ENCODE results near the gene ZBTB12. TPM values are rescaled to one million over a fixed set of nuclear protein-coding genes. Genes with fewer than 3 reads are reported as not detected.

The ZBTB12 gene
- total RNA-seq, 1 experiment from 2014 or later = 9.3 TPM

DNA sequence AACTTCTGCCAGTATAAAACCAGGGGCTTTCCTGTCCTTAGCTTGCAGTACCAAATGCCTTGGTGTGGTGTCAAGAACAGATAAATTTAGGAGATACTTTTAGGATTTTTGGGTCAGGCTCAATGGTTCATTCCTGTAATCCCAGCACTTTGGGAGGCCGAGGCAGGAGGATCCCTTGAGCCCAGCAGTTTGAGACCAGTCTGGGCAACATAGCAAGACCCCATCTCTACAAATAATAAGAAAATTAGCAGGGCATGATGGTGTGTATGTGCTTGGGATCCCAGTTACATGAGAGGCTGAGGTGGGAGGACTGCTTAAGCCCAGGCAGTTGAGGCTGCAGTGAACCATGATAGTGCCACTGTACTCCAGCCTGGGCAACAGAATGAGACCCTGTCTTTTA lies 3.2 kb upstream of the ZBTB12 start:
- Histone ChIP-seq H3K4me3 (no peak overlapping the region), H3K27me3 (no peaks in the 10 kb centered on the region), H3K9me3 (no peaks in the 10 kb centered on the region), H3K36me3 (no peaks in the 10 kb centered on the region)
- no peak for DNase-seq

DNA sequence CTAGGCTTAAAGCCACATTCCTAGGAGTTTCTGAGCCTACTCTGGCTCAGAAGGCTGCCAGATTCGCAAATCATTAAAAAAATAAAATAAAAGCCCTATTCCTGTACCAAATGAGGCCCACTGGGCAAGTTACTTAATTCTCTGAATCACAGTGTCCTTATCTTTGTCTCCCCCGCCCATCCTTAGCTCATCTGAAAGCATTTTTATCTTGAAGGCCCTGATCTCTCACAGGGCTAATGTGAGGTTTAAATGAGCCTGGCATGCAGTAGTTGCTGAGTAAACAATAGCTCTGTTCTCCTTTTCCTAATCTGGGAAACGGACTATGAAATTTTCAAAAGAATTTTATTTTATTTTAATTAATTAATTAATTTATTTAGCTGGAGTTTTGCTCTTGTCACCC lies 2.1 kb upstream of the ZBTB12 start:
- no peak overlapping the region for H3K4me3 ChIP-seq
- no peak for DNase-seq

DNA sequence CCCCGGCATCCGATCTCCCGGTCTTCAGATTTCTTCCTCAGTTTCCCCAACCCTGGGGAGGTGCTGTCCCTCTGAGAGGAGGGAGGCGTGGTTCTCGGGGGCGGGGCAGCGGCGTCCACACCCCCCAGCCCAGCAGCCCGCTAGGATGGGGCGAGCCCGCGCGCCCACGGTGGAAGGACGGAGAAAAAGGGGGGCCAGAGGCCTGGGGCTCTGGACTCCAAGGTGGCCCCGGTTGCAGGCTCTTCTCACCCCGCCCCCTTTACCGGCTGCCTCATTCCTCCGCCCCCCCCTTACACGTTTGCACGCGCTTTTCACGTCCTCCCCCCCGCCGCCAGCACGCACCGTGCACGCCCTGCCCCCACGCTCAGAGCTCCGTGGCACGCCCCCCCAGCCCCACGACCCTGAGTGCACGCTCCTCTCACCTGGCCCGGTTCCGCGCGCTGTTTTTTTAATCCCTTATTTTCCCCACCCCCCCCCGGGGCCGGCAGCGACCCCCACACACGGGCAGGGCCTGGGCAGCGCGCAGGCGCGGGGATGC lies 402 bp downstream of the ZBTB12 start:
- Histone ChIP-seq H3K9me3 (no peaks in the 10 kb centered on the region), H3K36me3 (peaks cover 2% of the 10 kb centered on the region; the same call in 1 of the 2 replicates), H3K27me3 (no peaks in the 10 kb centered on the region), H3K4me3 (peak overlapping the region; percentile 47)
- DNase-seq = peak; percentile 58

More for the DNA sequence above, 2.1 kb upstream of the ZBTB12 start:
- H3K27me3 ChIP-seq = no peaks in the 10 kb centered on the region
- H3K9me3 ChIP-seq = no peaks in the 10 kb centered on the region
- no peaks in the 10 kb centered on the region for H3K36me3 ChIP-seq

DNA sequence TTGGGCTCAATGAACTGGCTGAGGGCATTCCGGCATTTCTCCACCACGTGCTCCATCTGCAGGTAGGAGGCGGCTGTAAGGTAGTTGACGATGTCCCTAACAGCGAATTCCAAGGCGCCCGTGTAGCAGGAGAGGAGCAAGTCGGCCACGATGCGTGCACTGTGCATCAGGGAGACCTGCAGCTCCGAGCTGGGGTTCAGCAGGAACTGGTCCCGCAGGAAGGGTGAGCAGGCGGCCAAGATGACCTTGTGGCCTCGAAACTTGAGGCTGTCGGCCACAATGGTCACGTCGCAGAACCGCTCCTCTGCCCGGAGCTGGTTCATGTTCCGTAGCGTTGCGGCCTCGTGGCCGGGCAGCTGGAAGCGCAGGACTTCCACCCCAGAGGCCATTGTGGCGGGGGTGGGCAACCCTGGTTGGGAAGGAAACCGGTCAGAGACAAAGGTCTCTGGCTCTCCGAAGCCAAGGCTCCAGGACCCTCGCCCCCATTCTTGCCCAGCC lies 920 bp downstream of the ZBTB12 start:
- Histone ChIP-seq H3K27me3 (no peaks in the 10 kb centered on the region), H3K4me3 (peak overlapping the region; percentile 47)
- no peak for DNase-seq

DNA sequence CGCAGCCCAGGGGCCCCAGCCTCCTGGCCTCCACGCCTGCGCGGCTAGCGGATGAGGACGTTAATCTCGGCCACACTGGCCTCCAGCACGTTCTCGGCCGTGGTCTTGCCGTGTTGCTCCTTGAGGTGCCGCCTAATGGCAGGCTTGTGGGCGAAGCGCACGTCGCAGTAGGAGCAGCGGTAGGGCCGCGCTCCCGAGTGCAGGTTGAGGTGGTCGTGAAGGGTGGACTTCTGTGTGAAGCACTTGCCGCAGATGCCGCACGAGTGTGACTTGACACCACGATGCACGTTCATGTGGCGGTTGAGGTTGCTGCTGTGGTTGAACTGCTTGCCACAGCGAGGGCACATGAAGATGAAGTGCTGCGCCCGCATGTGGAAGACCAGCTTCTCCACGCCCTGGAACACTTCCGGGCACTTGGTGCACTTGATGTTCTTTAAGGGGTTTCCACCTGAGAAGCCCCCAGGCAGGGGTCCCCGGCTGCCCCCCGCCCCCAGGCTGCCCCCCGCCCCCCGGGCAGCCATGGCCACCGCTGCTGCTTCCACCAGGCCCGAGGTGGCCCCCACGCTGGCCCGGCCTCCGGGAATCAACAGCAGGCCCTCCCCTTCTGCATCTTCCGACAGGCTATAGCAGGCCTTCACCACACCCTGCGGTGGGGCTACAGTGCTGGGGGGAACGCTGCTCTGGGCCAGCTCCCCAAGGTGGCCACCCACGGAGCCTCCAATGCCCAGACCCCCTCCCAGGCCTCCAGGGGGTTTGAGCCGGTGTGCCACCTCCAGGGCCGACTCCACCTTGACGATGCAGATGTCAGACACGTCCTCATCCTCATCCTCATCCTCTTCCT lies 1.8 kb downstream of the ZBTB12 start:
- Histone ChIP-seq H3K9me3 (no peaks in the 10 kb centered on the region), H3K36me3 (peaks cover 2% of the 10 kb centered on the region; the same call in 1 of the 2 replicates), H3K27me3 (no peaks in the 10 kb centered on the region), H3K4me3 (no peak overlapping the region)
- no peak for DNase-seq

More for the DNA sequence above, 920 bp downstream of the ZBTB12 start:
- no peaks in the 10 kb centered on the region for H3K9me3 ChIP-seq
- H3K36me3 ChIP-seq = peaks cover 2% of the 10 kb centered on the region; the same call in 1 of the 2 replicates

DNA sequence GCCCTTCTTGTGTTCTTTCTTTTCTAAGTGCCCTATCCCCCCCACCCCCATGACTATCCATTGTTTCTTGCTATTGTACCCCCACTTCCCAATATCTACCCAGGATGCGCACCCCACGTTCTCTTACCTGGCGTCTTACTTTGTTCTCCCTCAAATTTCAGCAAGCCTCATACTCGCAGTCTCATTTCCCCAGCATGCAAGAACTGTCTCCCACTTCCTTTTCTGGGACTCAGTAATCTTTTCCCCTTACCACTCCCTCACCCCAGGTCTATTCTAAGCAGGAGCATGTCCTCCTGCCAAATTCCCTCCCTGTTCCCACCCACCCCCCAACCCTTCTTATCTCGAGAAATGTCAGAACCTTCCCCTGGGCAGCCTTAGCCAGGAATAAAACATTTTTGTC lies 2.7 kb downstream of the ZBTB12 start:
- no peak for DNase-seq
- peaks cover 2% of the 10 kb centered on the region; the same call in 1 of the 2 replicates for H3K36me3 ChIP-seq
- no peak overlapping the region for H3K4me3 ChIP-seq
- no peaks in the 10 kb centered on the region for H3K27me3 ChIP-seq
- H3K9me3 ChIP-seq = no peaks in the 10 kb centered on the region

DNA sequence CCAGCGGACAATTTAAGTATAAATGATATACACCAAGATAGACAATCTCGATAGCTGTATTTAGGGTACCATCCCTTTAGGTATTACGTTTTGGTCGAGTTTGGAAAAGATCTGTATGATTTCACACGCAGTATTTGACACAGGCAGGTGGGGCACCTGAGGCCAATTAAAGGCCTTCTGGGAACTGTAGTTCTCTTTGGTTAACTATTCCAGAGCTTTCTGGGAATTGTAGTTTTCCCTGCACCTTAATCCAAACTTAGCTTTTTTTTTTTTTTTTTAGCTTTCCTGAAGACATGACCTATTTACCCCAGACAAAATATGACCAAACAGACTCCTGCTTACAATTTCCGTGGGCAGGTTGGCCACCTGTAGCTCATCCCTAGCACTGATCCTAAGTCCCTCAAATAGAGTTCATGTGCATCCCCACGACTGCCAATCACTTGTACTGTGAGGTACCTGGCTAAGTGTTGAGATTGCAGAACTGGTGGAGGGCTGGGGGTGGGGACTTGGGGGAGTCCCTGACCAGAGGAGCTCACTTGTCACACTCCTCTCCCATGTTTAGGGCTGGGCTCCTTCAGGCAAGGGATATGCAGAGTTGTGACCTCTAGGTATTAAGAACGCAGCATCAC lies 3.4 kb downstream of the ZBTB12 start:
- no peak for DNase-seq

DNA sequence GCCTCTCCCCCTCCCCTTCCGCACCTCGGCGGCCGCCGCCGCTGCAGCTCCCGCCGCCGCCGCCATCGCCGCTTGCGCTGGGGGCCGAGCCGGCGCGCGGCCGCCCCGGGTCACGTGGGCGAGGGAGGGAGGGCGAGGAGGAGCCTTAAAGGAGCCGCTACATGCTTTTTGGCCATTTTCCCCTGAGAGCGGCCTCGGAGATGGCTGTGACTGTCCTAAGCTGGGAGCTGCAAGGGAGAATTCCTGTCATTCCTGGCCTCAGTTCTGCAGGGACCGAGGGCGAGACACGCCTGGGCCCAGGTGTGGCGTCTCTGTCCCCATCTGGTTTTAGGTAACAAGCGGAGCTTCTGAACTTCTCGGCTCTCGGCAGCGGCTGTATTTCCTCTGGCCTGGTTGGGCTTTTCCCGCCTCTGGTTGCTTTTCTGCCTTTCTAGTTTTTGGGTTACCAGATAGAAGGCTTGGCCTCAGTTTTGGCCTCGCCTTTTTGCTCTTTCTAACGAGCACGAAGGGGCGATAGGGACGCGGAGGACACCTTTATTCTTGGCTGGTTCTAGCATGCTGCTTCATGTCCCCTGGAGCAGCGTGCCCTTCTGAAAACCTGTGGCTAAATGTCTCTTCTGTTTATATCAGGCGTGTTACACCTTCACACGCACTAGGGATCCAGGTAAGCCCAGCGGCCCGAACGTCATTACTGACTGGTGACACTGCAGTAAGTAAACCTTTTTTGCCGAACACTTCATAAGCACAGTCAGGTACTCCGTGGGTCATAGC lies 4.1 kb downstream of the ZBTB12 start, which contains the start of gene EHMT2:
EHMT2 (minus strand) TSS at position 87 of the 771 bp plus-strand sequence; CDS start at position 66, 21 bp downstream.
- no peaks in the 10 kb centered on the region for H3K27me3 ChIP-seq
- H3K4me3 ChIP-seq = peak within 1 kb of the TSS; percentile 73
- H3K36me3 ChIP-seq = peaks cover 6% of the 10 kb centered on the region; the same call in 1 of the 2 replicates
- no peaks in the 10 kb centered on the region for H3K9me3 ChIP-seq
- peak; percentile 79 for DNase-seq

More for the DNA sequence above, 3.4 kb downstream of the ZBTB12 start:
- peaks cover 2% of the 10 kb centered on the region; the same call in 1 of the 2 replicates for H3K36me3 ChIP-seq
- H3K9me3 ChIP-seq = no peaks in the 10 kb centered on the region
- peak overlapping the region; percentile 73 for H3K4me3 ChIP-seq
- H3K27me3 ChIP-seq = no peaks in the 10 kb centered on the region

DNA sequence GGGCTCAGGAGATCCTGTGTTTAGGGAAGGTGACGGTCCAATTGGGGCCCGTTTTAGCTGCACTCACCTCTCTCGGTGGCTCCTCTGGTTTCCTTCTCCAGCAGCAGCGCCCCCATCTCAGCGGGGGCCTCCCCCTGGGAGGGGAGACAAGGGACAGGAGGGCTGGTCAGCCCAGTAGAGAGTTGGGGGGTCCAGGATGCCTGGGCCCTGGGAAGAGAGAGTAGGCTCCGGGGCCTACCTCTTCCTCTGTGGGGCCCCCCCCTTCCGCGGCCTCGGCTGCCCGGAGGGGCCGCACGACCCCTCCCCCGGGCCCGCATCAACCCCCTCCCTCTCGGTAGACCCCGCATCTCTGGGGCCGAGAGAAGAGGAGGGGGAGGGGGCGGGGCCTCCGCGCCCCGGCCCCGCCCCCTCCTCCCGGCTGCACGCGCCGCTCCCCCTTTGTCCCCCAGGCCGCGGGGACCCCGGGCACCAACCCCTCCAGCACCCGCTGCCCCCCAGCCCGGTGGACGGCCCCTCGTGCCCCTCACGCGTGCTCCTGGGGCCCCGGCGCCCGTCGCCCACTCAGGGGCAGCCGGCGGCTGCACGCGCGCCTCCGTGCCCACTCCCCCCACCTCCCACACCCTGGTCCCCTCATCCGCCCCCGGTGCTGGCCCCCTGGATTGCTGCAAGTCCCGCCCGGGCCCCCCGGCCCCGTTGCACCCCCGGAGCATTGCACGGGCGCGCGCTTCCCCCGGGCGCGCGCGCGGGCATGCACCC lies 4.9 kb downstream of the ZBTB12 start:
- Histone ChIP-seq H3K4me3 (peak overlapping the region; percentile 73), H3K9me3 (no peaks in the 10 kb centered on the region), H3K27me3 (no peaks in the 10 kb centered on the region), H3K36me3 (peaks cover 6% of the 10 kb centered on the region; the same call in 1 of the 2 replicates)
- DNase-seq = no peak

DNA sequence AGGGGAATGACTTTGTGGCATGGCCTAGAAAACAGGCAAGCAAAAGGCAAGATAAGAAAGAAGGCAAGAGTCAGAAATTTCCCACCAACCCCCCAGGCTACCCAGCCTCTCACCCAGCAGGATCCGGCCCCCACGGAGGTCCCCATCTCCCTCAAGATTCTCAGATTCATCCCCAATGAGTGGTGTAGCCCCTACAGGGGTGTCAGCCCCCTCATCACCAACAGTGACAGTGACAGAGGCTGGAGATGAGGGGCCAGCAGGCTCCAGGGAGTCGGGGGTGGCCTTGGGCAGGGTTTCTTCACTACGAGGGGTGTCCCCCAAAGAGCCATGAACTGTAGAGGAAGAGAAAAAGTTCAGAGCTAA lies 5.4 kb downstream of the ZBTB12 start:
- no peak for DNase-seq
- Histone ChIP-seq H3K27me3 (no peaks in the 10 kb centered on the region), H3K9me3 (no peaks in the 10 kb centered on the region), H3K4me3 (peak overlapping the region; percentile 73), H3K36me3 (peaks cover 6% of the 10 kb centered on the region)

DNA sequence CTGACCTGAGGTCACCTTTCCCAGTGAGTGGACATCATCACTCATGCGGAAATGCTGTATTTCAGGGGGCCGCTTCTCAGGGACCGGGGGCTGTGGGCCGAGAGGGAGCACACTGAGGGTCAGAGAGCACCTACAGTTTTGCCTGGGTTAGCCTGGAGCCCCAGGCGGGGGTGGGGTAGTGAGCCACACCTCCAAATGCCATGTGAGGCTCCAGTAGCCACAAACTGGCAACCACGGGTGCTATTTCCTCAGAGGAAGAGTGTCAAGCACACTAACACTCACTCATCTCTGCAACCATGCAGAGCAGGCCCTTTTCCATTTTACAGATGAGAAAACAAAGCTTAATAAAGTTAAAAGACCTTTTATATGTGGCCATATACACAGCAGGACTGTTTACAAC lies 9.1 kb downstream of the ZBTB12 start:
- Histone ChIP-seq H3K27me3 (no peaks in the 10 kb centered on the region), H3K4me3 (no peak overlapping the region), H3K9me3 (no peaks in the 10 kb centered on the region), H3K36me3 (peaks cover 8% of the 10 kb centered on the region)
- DNase-seq = no peak

DNA sequence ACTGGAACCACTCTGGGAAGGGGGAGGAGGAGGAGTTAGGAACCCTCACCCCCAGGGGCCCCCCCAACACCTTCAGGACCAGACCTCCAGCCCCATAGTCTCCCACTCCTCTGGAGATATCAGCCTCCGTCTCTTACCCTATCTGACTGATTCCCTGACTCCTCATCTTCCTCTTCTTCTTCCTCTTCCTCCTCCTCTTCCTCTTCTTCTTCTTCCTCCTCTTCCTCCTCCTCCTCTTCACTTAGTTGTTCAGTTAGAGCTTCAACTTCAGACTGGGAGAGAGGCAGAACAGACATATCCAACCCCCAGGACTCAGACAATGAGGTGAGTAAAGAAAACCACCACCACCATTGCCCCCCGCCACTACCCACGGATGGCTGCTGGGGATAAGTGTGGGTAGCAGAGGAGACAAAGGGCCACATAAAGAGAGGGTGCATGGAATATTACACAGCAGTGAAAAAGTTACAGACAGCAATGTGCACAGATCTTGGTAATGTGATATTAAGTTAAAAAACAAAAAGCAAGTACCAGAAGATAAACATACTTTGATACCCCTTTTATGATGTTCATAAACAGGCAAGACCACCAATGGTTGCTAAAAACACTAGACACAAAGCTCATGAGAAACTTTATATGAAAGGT lies 12.4 kb downstream of the ZBTB12 start:
- Histone ChIP-seq H3K4me3 (no peak overlapping the region), H3K36me3 (peaks cover 8% of the 10 kb centered on the region), H3K9me3 (no peaks in the 10 kb centered on the region), H3K27me3 (no peaks in the 10 kb centered on the region)
- DNase-seq = no peak

DNA sequence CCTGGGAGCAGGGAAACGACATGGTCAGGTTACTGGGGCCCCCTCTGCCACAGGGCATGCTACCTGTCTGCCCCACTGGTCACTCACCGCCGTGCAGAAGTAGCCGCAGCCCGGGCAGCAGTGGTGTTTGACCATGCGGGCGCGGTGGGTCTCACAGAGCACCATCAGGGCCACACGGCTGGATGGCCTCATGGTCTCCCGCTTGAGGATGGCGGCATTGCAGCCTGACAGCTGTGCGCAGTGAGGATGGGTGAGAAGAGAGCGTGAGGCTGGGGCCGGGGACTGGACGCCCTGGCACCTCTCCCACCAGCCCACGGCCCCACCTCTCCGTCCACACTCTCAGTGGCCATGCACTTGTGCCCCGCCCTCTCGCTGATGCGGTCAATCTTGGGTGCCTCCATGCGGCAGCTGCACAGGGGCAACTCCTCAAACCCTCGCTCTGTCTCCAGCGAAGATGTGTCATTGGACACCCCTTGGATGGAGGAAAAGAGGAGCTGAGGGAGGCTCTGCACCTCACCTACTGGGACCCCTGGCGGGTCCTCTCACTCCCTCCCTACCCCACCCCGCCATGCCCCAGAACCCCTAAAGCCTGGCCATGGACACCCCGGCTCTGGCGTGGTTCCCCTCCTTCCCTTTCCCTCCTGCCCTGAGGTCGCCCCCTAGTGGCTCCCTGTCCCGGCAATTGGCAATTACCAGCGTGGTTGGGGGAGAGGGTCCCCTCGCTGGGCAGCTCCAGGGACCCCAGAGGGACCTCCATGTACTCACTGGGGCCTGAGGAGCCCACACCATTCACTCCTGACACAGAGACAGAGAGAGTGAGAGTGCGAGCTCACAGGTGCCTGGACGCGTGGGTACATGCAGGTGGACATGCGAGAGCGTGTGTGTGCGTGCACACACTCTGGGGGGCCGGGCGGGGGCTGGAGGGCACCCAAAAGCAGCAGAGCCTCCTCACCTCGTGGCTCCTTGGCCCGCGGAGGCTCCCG lies 13.3 kb downstream of the ZBTB12 start:
- H3K9me3 ChIP-seq = no peaks in the 10 kb centered on the region
- DNase-seq = no peak
- H3K27me3 ChIP-seq = no peaks in the 10 kb centered on the region
- H3K4me3 ChIP-seq = no peak overlapping the region
- H3K36me3 ChIP-seq = peaks cover 8% of the 10 kb centered on the region

DNA sequence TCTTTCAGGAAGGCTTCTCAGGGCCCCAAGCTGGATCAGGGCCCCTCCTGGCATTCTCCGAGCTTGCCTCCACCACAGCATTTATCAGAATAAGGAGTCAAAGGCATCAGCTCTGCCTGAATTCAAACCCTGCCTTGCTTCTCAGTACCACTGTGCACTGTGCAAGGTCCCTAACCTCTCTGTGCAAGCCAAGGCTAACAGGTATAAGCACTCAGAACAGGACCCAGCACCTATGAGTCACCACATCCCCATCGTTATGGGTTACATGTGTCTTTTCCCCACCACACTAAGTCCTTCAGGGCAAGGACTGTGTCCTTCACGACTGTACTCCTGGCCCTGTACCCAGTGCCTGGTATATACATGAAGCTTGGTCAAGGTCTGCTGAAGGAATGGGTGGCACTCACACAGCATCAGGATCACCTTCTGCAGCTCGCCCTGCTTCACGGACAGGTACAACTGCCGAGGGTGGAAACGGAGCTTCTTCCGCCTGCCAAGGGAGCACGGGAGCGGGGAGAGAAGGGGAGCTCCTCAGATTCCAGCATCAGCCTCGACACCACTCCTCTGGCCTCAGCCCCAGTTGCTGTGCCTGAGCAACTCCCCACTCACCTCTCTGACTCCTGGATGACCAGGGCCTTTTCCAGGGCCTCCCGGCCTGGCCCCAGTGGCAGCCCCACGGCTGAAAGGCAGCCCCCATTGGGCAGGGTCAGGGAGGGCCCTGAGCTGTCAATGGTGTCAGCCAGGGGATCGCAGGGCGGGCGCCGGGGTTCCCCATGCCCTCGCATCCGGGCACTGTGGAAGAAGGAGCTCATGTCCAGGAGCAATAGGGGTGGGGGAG lies 14.5 kb downstream of the ZBTB12 start:
- Histone ChIP-seq H3K36me3 (peaks cover 5% of the 10 kb centered on the region), H3K4me3 (no peak overlapping the region), H3K9me3 (no peaks in the 10 kb centered on the region), H3K27me3 (no peaks in the 10 kb centered on the region)
- no peak for DNase-seq
